Neural cell (in vitro differentiated cells): ENCODE measurements around the gene ICE1. TPM values are rescaled to one million over a fixed set of nuclear protein-coding genes. Genes with fewer than 3 reads are reported as not detected.

Experiments
- H2AFZ ChIP-seq: fragments of 200-600, 300-800 bp; sonication (generic), shearing (Covaris generic); 2 replicates; pipeline ENCODE4 v1.6.0; 2014; ENCODE audit warnings: low read depth, mild to moderate bottlenecking, antibody characterized with exemption, low read length, moderate library complexity
- H3F3A ChIP-seq: fragments of 200-600 bp; shearing (Covaris generic); 2 replicates; pipeline ENCODE4 v1.6.1; 2016; ENCODE audit warnings: mild to moderate bottlenecking, moderate library complexity, mixed read lengths, antibody characterized with exemption, low read length; ENCODE audit not compliant: insufficient read depth, poor library complexity, severe bottlenecking
- H3K27ac ChIP-seq: fragments of 200-600, 300-800 bp; sonication (generic), shearing (Covaris generic); 2 replicates; pipeline ENCODE4 v1.5.1; 2014; ENCODE audit warnings: mild to moderate bottlenecking, low read length, moderate library complexity
- H3K27me3 ChIP-seq: fragments of 300-800, 200-600 bp; sonication (generic), shearing (Covaris generic); 2 replicates; pipeline ENCODE4 v1.6.0; 2014; ENCODE audit warnings: mild to moderate bottlenecking, low read depth, low read length, moderate library complexity; ENCODE audit not compliant: insufficient read depth
- H3K36me3 ChIP-seq: fragments of 300-800, 200-600 bp; sonication (generic), shearing (Covaris generic); 2 replicates; pipeline ENCODE4 v1.5.1; 2014; ENCODE audit warnings: mild to moderate bottlenecking, antibody characterized with exemption, low read length, moderate library complexity; ENCODE audit not compliant: insufficient read depth
- H3K4me2 ChIP-seq: fragments of 300-800, 200-600 bp; sonication (generic), shearing (Covaris generic); 2 replicates; pipeline ENCODE4 v1.6.0; 2014; ENCODE audit warnings: mild to moderate bottlenecking, low read length
- H3K4me3 ChIP-seq: fragments of 300-800, 200-600 bp; sonication (generic), shearing (Covaris generic); 2 replicates; pipeline ENCODE4 v1.5.1; 2014; ENCODE audit warnings: mild to moderate bottlenecking, low read length, moderate library complexity
- H3K79me2 ChIP-seq: fragments of 200-600 bp; shearing (Covaris generic); replicated peaks from 2 replicates; pipeline ENCODE4 v1.6.0; 2014; ENCODE audit warnings: mild to moderate bottlenecking, low read length, moderate library complexity; ENCODE audit not compliant: insufficient read depth
- H3K9ac ChIP-seq: fragments of 300-800, 200-600 bp; sonication (generic), shearing (Covaris generic); 2 replicates; pipeline ENCODE4 v1.6.1; 2016; ENCODE audit warnings: mild to moderate bottlenecking, low read length, mixed read lengths
- H3K9me2 ChIP-seq: fragments of 200-600 bp; shearing (Covaris generic); 2 replicates; pipeline ENCODE4 v1.6.1; 2016; ENCODE audit warnings: mild to moderate bottlenecking, low read length, mixed read lengths; ENCODE audit not compliant: insufficient read depth
- H3K9me3 ChIP-seq: fragments of 200-600, 300-800 bp; sonication (generic), shearing (Covaris generic); 2 replicates; pipeline ENCODE4 v1.6.1; 2016; ENCODE audit warnings: mild to moderate bottlenecking, mixed run types, low read length, moderate library complexity, mixed read lengths
- H4K20me1 ChIP-seq: fragments of 200-600 bp; shearing (Covaris generic); 2 replicates; pipeline ENCODE4 v1.6.1; 2016; ENCODE audit warnings: mild to moderate bottlenecking, mixed run types; ENCODE audit not compliant: insufficient read depth
- CTCF ChIP-seq: fragments of 450-650 bp; IDR thresholded peaks from 2 replicates; pipeline ENCODE4 v1.5.1; 2014; ENCODE audit warnings: antibody characterized with exemption, mild to moderate bottlenecking, moderate library complexity; ENCODE audit not compliant: poor library complexity, severe bottlenecking
- EP300 ChIP-seq: fragments of 450-650 bp; conservative IDR thresholded peaks from 2 replicates; pipeline ENCODE4 v1.6.1; 2014; ENCODE audit warnings: antibody characterized with exemption, mild to moderate bottlenecking, moderate library complexity; ENCODE audit not compliant: poor library complexity, severe bottlenecking
- EZH2 ChIP-seq: fragments of 200-600, 300-800 bp; shearing (Covaris generic), sonication (generic); IDR thresholded peaks from 2 replicates; pipeline ENCODE4 v1.6.1; 2014; ENCODE audit warnings: antibody characterized with exemption, low read length, borderline replicate concordance, mild to moderate bottlenecking; ENCODE audit not compliant: insufficient read depth, poor library complexity, severe bottlenecking
- MXI1 ChIP-seq: fragments of 450-650 bp; conservative IDR thresholded peaks from 2 replicates; pipeline ENCODE4 v1.6.1; 2014; ENCODE audit warnings: antibody characterized with exemption, mild to moderate bottlenecking; ENCODE audit not compliant: poor library complexity, severe bottlenecking
- POLR2AphosphoS5 ChIP-seq: IDR thresholded peaks from 2 replicates; pipeline ENCODE4 v1.6.1; 2012
- RAD21 ChIP-seq: fragments of 450-650 bp; conservative IDR thresholded peaks from 2 replicates; pipeline ENCODE4 v1.6.1; 2014; ENCODE audit warnings: antibody characterized with exemption, mild to moderate bottlenecking, moderate library complexity
- SMC3 ChIP-seq: fragments of 450-650 bp; conservative IDR thresholded peaks from 2 replicates; pipeline ENCODE4 v1.6.1; 2014; ENCODE audit warnings: antibody characterized with exemption, mild to moderate bottlenecking, moderate library complexity; ENCODE audit not compliant: poor library complexity
- TAF1 ChIP-seq: IDR thresholded peaks from 2 replicates; pipeline ENCODE4 v1.6.1; 2012; ENCODE audit warnings: low read depth
- polyA plus RNA-seq: library from polyadenylated mRNA; depleted of rRNA; stranded (reverse); fragments of >200 nt; gene quantifications from 2 replicates; pipeline ENCODE4 v1.2.3, GENCODE V29; 2014
- TF ChIP-seq, protein P1 (sequence below): IDR thresholded peaks from 2 replicates; pipeline ENCODE4 v1.6.1; 2012; ENCODE audit warnings: borderline replicate concordance

ICE1 gene
- polyA plus RNA-seq, 1 donor from 2014 or later = 22.1 TPM

GRCh38 chr5:5453131-5453530, 30.7 kb downstream of the ICE1 start:
- Histone ChIP-seq H3K79me2 (no peaks in the 10 kb centered on the region), H3K36me3 (peaks cover 5% of the 10 kb centered on the region), H3K9me2 (no peaks in the 10 kb centered on the region)

GRCh38 chr5:5454391-5454790, 31.9 kb downstream of the ICE1 start:
- Histone ChIP-seq H3K36me3 (peaks cover 5% of the 10 kb centered on the region), H3K9me2 (no peaks in the 10 kb centered on the region), H3F3A (no peaks in the 10 kb centered on the region), H4K20me1 (no peaks in the 10 kb centered on the region), H3K79me2 (no peaks in the 10 kb centered on the region), H3K4me3 (no peak overlapping the region), H2AFZ (no peak overlapping the region), H3K9ac (no peak overlapping the region), H3K27ac (no peak overlapping the region), H3K27me3 (no peaks in the 10 kb centered on the region), H3K9me3 (no peaks in the 10 kb centered on the region), H3K4me2 (no peak overlapping the region)
- no peak for TF ChIP-seq EZH2
- TF ChIP-seq TAF1 = no peak
- no peak for TF ChIP-seq POLR2AphosphoS5
- TF ChIP-seq RAD21 = no peak
- TF ChIP-seq CTCF = no peak
- TF ChIP-seq, protein P1, sequence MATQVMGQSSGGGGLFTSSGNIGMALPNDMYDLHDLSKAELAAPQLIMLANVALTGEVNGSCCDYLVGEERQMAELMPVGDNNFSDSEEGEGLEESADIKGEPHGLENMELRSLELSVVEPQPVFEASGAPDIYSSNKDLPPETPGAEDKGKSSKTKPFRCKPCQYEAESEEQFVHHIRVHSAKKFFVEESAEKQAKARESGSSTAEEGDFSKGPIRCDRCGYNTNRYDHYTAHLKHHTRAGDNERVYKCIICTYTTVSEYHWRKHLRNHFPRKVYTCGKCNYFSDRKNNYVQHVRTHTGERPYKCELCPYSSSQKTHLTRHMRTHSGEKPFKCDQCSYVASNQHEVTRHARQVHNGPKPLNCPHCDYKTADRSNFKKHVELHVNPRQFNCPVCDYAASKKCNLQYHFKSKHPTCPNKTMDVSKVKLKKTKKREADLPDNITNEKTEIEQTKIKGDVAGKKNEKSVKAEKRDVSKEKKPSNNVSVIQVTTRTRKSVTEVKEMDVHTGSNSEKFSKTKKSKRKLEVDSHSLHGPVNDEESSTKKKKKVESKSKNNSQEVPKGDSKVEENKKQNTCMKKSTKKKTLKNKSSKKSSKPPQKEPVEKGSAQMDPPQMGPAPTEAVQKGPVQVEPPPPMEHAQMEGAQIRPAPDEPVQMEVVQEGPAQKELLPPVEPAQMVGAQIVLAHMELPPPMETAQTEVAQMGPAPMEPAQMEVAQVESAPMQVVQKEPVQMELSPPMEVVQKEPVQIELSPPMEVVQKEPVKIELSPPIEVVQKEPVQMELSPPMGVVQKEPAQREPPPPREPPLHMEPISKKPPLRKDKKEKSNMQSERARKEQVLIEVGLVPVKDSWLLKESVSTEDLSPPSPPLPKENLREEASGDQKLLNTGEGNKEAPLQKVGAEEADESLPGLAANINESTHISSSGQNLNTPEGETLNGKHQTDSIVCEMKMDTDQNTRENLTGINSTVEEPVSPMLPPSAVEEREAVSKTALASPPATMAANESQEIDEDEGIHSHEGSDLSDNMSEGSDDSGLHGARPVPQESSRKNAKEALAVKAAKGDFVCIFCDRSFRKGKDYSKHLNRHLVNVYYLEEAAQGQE = no peak
- no peak for TF ChIP-seq MXI1
- TF ChIP-seq EP300 = no peak
- TF ChIP-seq SMC3 = no peak

More at GRCh38 chr5:5453131-5453530, 30.7 kb downstream of the ICE1 start:
- no peaks in the 10 kb centered on the region for H4K20me1 ChIP-seq
- H3F3A ChIP-seq = no peaks in the 10 kb centered on the region
- H2AFZ ChIP-seq = no peak overlapping the region
- H3K4me2 ChIP-seq = no peak overlapping the region
- no peak for TF ChIP-seq TAF1
- TF ChIP-seq RAD21 = no peak
- no peak for TF ChIP-seq EZH2
- TF ChIP-seq CTCF = no peak
- H3K9ac ChIP-seq = no peak overlapping the region
- H3K4me3 ChIP-seq = no peak overlapping the region
- H3K9me3 ChIP-seq = no peaks in the 10 kb centered on the region
- no peak overlapping the region for H3K27ac ChIP-seq
- no peaks in the 10 kb centered on the region for H3K27me3 ChIP-seq
